HG03139 (cell line): ENCODE results near the gene UNC80.

Source experiments
- ATAC-seq: cut with Tn5 transposase; IDR thresholded peaks from one replicate; pipeline ENCODE4 v1.9.1; 2021; ENCODE audit not compliant: unreplicated experiment

Gene UNC80

DNA sequence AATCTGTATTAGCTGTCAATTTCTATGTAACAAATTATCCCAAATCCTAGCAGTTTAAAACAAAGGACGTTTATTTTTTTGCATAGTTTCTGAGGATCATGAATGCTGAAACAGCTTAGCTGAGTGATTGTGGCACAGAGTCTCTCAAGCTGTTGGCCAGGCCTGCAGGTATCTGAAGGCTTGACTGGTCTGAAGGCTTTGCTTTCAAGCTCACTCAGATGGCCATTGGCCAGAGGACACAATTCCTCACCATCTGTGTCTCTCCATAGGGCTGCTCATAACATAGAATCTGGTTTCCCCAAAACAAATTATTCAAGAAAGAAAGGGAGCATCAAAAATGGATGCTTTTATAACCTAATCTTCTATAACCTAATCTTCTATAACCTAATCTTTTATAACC lies 33.7 kb downstream of the UNC80 start:
- ATAC-seq, result no peak

DNA sequence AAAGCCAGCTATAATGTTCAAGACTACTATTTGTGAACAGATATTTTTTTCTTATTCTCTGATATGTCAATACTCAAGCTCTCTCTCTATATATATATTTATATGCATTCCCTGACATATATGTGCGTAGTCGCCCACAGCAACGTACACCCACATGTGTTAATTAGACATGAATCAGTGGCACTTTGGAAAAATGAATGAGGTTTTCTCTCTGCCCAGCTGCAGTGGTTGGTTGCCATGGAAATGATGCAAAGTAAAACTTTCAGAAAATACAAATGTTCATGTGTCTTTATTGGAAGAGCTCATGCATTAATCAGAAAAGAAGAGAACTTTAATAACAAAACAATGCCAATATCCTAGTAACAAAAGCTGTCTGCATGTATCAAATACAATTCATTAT lies 34.7 kb downstream of the UNC80 start:
- ATAC-seq, result no peak

GRCh38 chr2:209808521-209808920 lies 36.9 kb downstream of the UNC80 start:
- no peak for ATAC-seq

DNA sequence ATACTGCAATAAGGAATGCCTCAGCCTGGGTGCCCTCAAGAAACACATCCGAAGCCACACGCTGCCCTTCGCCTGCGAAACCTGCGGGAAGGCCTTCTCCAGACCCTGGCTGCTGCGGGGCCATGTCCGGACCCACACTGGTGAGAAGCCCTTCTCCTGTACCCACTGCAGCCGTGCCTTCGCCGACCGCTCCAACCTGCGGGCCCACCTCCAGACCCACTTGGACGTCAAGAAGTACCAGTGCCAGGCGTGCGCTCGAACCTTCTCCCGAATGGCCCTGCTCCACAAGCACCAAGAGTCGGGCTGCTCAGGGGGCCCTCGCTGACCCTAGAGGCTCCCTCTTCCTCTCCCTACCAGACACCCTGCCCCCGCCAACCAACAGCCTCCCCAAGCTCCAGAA lies 37.6 kb downstream of the UNC80 start:
- ATAC-seq, result no peak

GRCh38 chr2:209817844-209818271 lies 46.2 kb downstream of the UNC80 start:
- ATAC-seq, result no peak

- no peak for ATAC-seq
These were observed 47.3 kb downstream of the UNC80 start for GRCh38 chr2:209818939-209819338.

DNA sequence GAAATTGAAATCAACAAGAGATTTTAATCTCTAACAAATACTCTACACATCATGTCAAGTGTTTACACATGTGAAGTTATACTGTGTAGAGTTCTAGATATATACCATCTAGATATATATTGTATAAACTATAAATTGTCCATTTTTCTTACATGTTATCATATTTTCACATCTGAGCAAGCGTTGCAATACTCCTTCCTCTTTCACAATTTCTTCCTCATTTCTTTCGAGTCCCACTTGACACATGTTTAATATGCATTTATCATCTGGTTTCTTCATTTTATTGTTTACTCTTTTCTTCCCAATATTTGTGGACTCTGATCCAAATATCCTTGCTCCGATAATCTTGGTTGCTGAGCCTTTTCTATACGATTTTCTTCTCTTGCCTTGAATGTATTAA lies 50.2 kb downstream of the UNC80 start:
- ATAC-seq, result no peak

DNA sequence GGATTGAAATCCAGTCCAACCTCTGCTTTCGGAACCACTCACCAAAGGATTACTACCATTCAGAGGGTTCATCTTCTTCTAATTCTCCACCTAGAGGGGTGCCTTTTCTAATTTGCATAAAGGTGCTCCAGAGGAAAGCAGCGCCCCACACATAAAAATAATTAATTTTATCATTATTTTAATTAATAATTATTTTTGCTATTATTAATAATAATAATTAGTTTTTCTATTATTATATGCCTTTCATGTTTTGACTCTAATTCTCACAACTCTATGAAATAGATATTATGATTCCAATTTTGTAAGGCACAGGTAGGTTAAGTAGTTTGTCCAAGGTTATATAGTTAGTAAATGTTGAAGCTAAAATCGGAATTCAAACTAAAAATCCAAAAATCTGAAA lies 51.9 kb downstream of the UNC80 start:
- no peak for ATAC-seq

GRCh38 chr2:209824391-209824790 lies 52.8 kb downstream of the UNC80 start:
- no peak for ATAC-seq

DNA sequence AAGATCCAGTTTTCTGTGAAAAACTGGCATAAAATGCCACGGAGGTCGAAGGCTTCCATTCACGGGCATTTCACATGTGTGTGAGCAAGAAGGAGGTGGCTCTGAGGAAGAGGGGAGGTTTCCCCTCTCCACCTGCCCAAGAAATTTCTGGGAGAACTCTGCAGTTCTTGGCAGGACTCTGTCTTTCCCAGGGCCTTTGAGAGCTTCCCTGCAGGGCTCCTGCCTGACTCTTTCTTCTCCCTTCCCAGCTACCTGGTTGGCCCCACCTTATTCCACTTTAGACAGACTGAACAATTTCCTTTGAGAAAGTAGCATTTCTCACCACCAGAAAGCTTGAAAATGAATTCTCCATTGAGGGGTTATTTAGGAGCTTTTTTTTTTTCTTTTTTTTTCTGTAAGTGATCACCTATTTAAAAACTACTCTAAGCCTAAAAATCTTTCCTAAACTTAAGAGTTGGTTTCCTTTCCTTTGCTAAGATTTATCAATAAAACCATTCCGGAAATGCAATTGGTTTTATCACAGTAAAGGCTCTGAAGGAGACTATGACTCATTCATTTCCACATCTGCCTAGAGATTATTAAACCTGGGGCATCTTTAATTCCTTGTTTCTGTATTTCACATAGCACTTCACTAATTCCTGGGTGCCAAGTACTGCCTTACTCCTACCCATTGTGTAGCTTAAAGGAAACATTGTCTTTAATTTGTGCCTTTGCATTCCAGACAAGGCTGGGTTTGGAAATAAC lies 59.3 kb downstream of the UNC80 start:
- no peak for ATAC-seq

DNA sequence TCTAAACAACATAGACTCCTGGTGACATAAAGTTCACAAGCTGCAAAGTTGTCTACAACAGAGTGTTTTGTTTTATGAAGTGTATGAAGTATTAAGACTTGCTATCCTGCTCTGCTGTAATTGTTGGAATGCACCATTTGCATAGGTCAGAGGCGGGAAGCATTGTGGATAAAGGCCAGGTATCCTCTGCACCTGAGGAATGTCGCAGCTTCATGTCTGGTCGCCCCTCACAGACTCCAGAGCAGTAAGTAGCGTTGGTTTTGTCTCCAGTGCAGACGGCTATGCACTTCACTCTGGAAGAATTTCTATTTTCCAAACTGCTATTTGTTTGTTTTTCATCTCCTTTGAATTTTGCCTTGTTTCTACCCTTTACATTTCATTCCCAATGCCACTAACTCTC lies 63.1 kb downstream of the UNC80 start:
- no peak for ATAC-seq

DNA sequence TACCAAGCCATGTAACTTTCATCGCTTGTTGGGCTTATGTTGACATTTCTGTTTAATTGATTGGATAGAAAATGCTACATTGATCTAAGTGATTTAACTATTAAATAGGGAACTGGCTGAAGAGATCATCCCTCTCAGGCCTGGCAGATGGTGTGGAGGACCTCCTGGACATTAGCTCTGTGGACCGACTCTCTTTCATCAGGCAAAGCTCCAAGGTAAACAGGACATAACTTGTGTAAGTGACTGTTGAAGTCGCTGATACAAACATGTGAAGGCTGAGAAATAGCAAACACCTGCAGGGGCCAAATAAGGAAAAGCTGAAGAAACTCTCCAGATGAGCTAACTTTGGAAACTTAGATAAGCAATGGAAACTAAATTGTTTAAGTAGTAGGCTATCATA lies 68.8 kb downstream of the UNC80 start:
- no peak for ATAC-seq

DNA sequence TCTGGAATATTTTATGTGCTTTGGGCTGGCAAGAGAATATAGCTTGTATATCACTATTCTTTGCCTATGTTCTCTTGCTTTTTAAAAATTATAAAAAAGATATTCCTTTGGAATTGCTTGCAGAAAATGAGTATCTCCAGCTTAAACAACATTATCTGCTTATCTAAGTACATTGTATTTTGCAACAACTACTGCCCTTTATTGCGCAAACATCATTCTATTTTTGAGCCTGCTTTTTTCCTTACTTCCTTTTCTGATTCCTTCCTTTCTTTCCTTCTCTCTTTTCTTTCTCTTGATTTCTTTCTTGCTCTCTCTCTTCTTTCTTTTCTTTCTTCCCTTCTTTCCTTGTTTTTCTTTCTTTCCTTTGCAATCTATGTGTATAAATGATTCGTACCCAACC lies 74.0 kb downstream of the UNC80 start:
- no peak for ATAC-seq

DNA sequence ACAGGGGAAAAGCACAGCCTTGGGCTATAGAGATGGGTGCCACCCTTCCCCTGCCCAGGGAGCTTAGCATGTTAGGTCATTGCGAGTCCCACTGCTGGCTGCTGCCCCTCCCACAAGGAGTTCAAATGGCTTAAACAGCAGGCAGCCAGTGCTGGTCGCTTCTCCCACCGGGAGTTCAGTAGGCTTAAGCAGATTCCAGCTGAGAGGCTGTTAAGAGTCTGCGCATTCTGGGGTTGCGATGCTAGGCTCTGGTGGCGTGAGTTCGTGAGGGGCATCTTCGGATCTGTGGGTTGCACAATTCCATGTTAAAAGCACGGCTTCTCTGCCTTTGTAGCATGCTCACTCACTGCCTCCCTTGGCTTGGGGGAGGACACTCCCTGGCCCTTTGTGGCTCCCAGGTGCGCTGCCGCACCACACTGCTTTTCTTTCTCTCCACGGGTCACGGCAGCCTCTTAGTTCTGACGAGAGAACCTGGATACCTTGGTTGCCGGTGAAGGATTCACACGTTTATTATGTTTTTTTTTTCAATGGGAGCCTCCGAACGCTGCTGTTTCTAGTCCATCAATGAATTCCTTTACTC lies 93.2 kb downstream of the UNC80 start:
- ATAC-seq, result no peak

DNA sequence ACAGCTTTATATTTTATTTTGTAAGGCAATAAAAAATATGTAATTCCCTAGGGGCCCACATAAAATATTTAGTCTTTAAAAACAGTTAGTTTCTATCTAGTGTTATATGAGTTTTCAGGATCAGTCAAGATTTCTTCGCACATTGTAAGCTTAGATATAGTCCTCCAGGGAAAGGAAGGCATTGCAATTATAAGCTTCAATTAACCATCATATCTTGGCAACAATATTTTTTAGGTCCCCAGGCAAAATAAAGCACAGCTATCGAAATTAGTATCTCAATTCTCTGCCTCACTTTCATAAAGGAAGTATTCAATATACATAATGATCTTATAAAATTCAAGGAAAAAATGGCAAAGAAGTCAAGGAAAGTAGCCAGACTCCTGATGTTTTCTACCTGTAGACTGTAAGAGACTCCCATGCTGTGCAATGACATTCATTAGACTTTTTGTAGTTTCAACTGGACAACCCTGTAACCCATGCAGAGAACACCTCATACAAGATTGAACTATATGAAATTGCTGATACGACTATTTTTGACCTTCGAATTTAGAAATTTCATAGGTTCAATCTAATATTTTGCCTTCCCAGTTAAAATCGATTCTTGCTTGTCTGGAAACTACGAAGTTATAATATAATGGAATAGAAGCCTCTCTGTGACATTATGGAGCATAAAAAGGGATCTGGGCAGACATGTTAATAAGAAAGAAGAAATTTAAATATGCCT lies 96.8 kb downstream of the UNC80 start:
- ATAC-seq, result no peak

- ATAC-seq, result no peak
These were observed 98.4 kb downstream of the UNC80 start for GRCh38 chr2:209870067-209870466.

DNA sequence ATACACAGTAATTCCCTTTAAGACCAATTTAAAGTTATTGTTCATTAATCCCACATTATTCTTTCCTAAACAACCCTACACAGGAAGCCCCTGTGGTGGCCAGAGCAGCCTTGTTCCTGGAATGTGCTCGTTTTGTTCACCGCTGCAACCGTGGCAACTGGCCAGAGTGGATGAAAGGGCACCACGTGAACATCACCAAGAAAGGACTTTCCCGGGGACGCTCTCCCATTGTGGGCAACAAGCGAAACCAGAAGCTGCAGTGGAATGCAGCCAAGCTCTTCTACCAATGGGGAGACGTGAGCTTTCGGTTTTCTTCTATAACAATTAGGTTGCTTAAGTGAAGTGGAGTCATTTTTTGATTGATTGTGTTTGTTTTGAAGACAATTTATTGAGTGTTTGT lies 101.0 kb downstream of the UNC80 start:
- ATAC-seq, result no peak

DNA sequence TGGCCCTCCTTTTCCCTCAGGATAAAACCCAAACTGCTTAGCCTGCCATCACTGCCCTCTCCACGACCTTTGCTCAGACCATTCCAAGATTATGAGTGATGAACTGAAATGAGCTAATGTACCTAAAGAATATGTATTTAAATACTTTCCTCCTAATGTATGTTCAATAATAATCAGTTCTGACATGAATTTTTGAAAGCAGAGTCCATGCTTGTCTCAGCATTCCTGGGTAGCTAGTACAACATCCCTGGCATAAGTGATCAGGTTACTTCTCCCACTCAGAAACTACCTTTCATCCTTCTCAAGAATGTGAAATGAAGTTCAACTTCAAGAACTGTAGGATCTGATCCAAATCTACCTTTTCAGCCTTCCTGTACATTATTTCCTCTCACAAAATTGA lies 103.6 kb downstream of the UNC80 start:
- no peak for ATAC-seq

DNA sequence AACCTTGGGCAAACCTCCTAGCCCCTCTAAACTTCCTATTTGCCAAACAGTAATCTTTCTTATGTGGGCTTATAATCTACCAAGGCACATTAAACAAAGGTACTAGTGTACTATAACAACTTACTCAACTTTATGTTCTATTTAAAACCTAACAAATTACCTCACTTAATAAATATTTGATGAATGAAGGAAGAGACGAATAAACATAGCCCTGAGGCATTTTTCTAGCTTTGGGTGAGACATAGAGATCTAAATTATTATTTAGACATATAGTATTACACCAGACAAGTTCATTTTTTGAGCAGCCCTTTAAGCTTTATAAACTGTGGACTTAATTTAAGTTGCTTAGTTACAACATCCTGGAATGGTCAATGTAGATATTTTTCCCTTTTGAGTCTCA lies 104.6 kb downstream of the UNC80 start:
- ATAC-seq, result no peak

- no peak for ATAC-seq
These were observed 107.1 kb downstream of the UNC80 start for GRCh38 chr2:209878701-209879100.

GRCh38 chr2:209900638-209901037 lies 129.0 kb downstream of the UNC80 start:
- no peak for ATAC-seq

- ATAC-seq, result no peak
These were observed 129.5 kb downstream of the UNC80 start for GRCh38 chr2:209901172-209901571.
